ENCODE measurements around the gene FBXO44.

DNA sequence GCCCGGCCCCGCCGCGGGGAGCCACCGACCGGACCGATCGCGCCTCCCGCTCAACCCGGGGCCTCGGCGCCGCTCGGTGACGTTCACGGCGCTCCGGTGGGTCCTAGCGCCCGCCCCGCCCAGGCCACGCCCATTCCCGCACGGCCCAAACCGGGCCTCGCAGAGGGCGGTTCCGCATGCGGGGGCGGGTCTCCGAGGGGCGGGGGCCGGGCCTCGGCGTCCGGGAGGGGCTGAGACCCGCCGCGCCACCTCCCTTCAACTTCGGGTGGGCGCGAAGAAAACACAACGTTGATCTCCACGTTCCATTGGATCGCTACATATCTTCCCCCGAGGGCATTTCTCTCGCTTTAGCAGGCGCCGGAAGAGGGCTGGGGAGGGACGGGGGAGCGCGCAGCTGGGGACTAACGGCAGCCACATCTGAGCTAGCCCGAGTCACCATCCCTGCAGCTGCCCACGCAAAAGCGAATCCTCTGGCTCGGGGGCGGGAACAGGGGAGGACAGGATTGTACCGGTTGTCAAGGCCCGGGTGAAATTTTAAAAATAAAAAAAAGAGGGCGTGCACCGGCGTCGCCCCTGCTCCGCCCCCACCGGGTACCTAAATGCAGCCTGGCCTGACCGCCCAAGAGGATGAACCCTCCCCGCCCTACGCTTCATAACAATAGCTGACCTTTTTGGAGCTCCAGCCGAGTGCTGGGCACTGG lies 26.5 kb downstream of the FBXO44 start, which contains the start of gene MAD2L2:
- TF ChIP-seq EZH2 (IDR thresholded peaks at IDR 0.05; ENCODE audit: low read length, missing control alignments) = no peak
- TF ChIP-seq, protein P1, sequence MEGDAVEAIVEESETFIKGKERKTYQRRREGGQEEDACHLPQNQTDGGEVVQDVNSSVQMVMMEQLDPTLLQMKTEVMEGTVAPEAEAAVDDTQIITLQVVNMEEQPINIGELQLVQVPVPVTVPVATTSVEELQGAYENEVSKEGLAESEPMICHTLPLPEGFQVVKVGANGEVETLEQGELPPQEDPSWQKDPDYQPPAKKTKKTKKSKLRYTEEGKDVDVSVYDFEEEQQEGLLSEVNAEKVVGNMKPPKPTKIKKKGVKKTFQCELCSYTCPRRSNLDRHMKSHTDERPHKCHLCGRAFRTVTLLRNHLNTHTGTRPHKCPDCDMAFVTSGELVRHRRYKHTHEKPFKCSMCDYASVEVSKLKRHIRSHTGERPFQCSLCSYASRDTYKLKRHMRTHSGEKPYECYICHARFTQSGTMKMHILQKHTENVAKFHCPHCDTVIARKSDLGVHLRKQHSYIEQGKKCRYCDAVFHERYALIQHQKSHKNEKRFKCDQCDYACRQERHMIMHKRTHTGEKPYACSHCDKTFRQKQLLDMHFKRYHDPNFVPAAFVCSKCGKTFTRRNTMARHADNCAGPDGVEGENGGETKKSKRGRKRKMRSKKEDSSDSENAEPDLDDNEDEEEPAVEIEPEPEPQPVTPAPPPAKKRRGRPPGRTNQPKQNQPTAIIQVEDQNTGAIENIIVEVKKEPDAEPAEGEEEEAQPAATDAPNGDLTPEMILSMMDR (conservative IDR thresholded peaks at IDR 0.05 in 1 of 2, IDR thresholded peaks at IDR 0.05 in 1 of 2; ENCODE audit: low read depth in 1 of 2, low read length in 2 of 2) = no peak
